H7 (cell line): ENCODE measurements around the gene ERAL1. TPM values are rescaled to one million over a fixed set of nuclear protein-coding genes. Genes with fewer than 3 reads are reported as not detected.

Experiments used
- DNase-seq: peaks from one replicate; pipeline ENCODE4 v3.0.0; 2012
- H3K27me3 ChIP-seq: 2 replicates; pipeline ENCODE4 v1.6.0; 2011; ENCODE audit warnings: mild to moderate bottlenecking, low read length; ENCODE audit not compliant: control insufficient read depth, insufficient read depth
- H3K36me3 ChIP-seq: replicated peaks from 2 replicates; pipeline ENCODE4 v1.5.1; 2011; ENCODE audit warnings: low read length; ENCODE audit not compliant: control insufficient read depth, insufficient read depth
- H3K4me3 ChIP-seq: 2 replicates; pipeline ENCODE4 v1.5.1; 2011; ENCODE audit warnings: low read depth, mild to moderate bottlenecking, control low read depth, low read length, moderate library complexity; ENCODE audit not compliant: insufficient read depth
- total RNA-seq: library from RNA; depleted of rRNA; stranded (reverse); fragments of >200 nt; shearing (Covaris generic); gene quantifications from 2 replicates; pipeline ENCODE4 v1.2.3, GENCODE V29; 2014; rRNA removed

Gene ERAL1
- total RNA-seq, 1 experiment from 2014 or later, result 63.7 TPM

GRCh38 chr17:28906706-28907438 lies 52.1 kb downstream of the ERAL1 start:
- Histone ChIP-seq H3K4me3 (no peak overlapping the region), H3K36me3 (peaks cover 53% of the 10 kb centered on the region), H3K27me3 (no peaks in the 10 kb centered on the region; the same call in 1 of the 2 replicates)
- no peak for DNase-seq

- H3K36me3 ChIP-seq, result peaks cover 62% of the 10 kb centered on the region
- H3K27me3 ChIP-seq, result no peaks in the 10 kb centered on the region
Measured at GRCh38 chr17:28907709-28908475, 53.1 kb downstream of the ERAL1 start.

GRCh38 chr17:28908640-28909167 lies 53.9 kb downstream of the ERAL1 start:
- no peak overlapping the region for H3K4me3 ChIP-seq
- no peak for DNase-seq
- no peaks in the 10 kb centered on the region for H3K27me3 ChIP-seq
- peaks cover 70% of the 10 kb centered on the region for H3K36me3 ChIP-seq

More at GRCh38 chr17:28907709-28908475, 53.1 kb downstream of the ERAL1 start:
- no peak for DNase-seq
- H3K4me3 ChIP-seq, result no peak overlapping the region

DNA sequence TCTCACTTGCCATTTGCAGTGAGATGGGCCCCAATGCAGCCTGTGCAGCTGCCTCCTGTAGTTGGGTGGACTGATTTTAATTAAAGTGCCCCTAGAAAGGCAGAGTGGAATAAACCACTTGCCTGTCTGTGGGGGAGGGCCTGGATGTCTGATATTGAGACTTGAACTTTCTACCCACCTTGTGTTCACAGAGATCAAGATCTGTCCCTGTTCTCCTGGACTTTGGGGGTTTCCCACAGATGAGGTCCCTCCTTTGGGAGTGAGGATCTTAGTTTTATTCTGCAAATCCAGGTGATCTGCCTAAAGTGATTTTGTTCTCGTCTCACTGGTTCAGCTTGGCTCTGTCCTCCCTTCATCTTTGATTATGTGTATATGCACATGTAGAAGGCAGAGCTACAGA lies 55.7 kb downstream of the ERAL1 start:
- Histone ChIP-seq H3K27me3 (no peaks in the 10 kb centered on the region), H3K36me3 (peaks cover 84% of the 10 kb centered on the region), H3K4me3 (no peak overlapping the region)
- no peak for DNase-seq

Other genes starting within 250 kb of the ERAL1 start
- gene RSKR, start 240.8 kb upstream of the ERAL1 start, total RNA-seq, result 12.2 and 14.7 TPM in 2 replicates
- 86.6 and 97.0 TPM in 2 replicates for gene BLTP2, start 209.9 kb upstream of the ERAL1 start, total RNA-seq
- 47.3 and 52.7 TPM in 2 replicates for gene SDF2, start 193.1 kb upstream of the ERAL1 start, total RNA-seq
- 25.1 and 32.4 TPM in 2 replicates for gene SUPT6H, start 192.8 kb upstream of the ERAL1 start, total RNA-seq
- 13.9 and 23.7 TPM in 2 replicates for gene PROCA1, start 143.1 kb upstream of the ERAL1 start, total RNA-seq
- gene RAB34, start 137.1 kb upstream of the ERAL1 start, total RNA-seq, result 209 and 284 TPM in 2 replicates
- gene RPL23A, start 135.0 kb upstream of the ERAL1 start, total RNA-seq, result 778 and 823 TPM in 2 replicates
- gene TLCD1, start 128.8 kb upstream of the ERAL1 start, total RNA-seq, result 15.6 and 21.4 TPM in 2 replicates
- gene NEK8, start 126.2 kb upstream of the ERAL1 start, total RNA-seq, result 10.9 and 12.5 TPM in 2 replicates
- gene TRAF4, start 111.0 kb upstream of the ERAL1 start, total RNA-seq, result 159 and 216 TPM in 2 replicates
- 32.4 and 46.7 TPM in 2 replicates for gene FAM222B, start 12.2 kb upstream of the ERAL1 start, total RNA-seq
- gene FLOT2, start 42.7 kb downstream of the ERAL1 start, total RNA-seq, result 76.9 and 84.7 TPM in 2 replicates
- gene DHRS13, start 48.1 kb downstream of the ERAL1 start, total RNA-seq, result 11.9 and 17.0 TPM in 2 replicates
- gene PHF12, start 96.5 kb downstream of the ERAL1 start, total RNA-seq, result 53.2 and 56.6 TPM in 2 replicates
- gene SEZ6, start 151.0 kb downstream of the ERAL1 start, total RNA-seq, result 0.37 and 0.83 TPM in 2 replicates
- 17.4 and 26.4 TPM in 2 replicates for gene PIPOX, start 188.1 kb downstream of the ERAL1 start, total RNA-seq